Activated gamma-delta T cell (primary cell): Measurements from ENCODE around the gene C3orf62.

ENCODE experiments used
- DNase-seq: peaks from one replicate; lab custom pipeline; 2025; lab: John Stamatoyannopoulos, UW
- total RNA-seq, 2 donors: gene quantifications; one replicate each; lab custom pipeline; 2026; lab: John Stamatoyannopoulos, UW

The C3orf62 gene
- 10.3 to 13.5 reads per million in 2 donors for total RNA-seq

DNA sequence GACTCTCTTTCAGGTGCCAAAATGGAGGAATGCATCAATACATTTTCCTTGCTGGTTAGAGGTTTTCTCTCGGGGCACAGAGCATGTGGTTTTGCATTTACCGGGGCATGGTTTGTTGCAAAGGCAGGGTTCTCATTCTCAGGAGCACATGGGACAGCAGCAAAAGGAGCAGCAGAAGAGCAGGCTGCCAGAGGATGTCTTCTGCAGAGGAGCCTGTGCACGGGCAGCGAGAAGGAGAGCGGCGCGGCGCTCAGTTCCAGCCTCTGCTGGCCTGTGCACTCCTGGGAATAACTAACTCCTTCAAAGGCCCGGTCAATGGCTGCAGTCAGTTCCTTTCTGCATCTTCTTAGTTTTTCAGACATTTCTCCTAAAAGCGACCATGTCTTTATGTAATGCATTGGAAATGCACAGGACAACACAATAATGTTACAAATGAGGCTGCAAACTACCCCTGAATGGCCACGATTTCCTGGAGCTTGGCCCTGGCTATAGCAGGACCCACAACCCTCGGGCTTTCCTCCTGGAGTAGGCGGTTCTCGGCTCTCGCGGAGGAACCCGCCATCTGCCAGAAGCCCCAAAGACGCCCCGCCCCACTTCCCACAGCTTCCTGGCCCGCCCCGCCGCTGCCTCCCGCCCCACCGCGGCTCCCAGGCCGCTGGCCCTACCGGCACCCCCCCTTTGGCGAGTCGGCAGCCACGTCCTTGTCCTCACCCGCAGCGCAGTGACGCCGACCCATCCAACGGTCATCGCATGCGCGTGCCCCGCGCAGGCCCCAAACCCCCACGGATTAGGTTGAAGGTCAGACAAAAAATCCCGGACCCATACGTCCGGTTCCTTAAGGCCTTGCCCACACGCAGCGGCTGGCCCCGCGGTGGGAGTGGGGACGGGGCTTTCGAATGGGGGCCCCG is at the start of gene C3orf62:
TSS of gene C3orf62 (minus strand) at position 758 of the 908 bp plus-strand sequence. CDS start at position 398, 360 bp downstream.
- DNase-seq = peak; percentile 44

DNA sequence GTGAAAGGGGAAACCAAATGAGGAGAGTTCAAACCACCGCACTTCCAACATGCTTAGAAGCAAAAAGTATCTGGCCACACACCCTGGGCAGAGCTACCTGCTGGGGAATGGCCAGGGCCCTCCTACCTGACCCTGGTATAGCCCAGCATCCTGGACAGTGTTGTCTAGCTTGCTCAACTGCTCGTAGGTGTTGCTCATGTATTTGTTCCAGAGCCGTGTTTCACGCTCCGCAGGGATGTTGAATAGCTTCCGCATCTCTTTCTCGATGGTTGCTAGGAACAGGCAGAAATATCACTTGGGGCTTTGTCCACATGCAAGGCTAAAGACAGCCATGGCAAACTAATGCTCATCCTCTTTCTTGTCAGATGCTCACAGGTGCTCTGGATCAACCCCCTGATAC is 47.7 kb upstream of the C3orf62 start:
- no peak for DNase-seq

DNA sequence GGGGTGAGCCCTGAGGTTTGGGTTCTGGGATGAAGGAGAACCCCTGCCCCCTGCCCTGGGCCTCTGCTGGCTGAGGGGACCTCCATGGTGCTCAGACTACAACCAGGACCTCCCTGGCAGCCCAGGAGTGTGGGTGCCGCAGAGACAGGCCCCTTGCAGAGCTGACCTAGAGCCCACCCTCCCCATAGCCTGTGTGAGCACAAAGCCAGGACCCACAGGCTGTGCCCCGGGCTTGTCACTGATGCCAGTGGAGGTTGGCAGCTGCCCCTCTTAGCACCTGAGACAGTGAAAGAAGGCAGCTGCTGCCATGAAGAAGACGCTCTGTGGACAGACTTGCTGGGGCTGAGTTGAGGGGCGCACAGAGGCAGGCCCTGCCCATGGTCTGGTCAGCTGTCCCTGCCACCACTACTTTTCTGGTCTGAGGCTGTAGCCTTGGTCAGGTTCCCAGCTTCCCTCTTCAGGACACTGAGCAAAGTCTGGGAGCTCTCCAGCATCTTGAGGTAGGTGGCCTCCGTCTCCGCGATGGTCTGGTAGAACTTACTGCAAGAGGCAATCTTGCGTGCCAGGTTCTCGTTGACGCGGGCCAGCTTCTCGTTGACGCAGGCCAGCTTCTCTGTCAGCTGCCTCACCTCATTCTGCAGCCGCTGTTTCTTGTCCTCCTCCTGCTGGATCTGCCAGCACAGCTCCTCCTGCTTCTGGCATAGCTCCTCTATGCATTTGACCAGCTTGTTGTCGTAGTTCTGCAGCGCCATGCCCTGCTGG is 39.8 kb upstream of the C3orf62 start:
- DNase-seq = no peak

DNA sequence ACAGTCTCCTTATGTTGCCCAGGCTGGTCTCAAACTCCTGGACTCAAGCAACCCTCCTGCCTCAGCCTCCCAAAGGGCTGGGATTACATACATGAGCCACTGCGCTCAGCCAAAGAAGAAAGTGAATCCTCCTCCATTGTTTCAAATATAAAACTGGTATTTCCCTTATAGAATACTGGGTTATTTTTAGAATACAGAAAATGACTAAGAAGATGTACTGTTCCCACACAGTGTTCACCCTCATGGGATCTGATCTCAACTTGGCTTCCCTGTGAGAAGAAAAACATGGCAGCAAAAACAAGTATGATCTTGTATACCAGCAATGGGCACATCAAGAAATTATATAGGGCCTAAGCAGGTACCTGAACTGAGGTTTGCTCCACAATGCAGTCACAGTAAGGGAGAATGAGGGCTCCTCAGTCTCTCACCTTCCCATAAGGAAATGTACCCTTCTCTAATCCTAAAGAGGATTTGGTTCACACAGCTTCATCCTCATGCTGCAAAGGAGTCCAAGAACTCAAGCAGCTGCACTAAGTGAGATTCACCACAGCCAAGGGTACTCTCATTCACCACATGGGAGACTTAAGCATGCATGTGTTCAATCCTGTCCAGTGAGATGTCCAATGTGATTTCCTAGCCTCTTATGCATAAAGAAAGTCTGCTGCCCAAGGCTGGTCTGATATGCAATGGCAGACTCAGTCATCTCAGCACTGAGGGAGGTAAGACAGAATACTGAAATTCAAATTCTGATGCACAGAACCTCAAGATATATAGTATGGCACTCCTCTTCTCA is 37.1 kb upstream of the C3orf62 start:
- DNase-seq = no peak

DNA sequence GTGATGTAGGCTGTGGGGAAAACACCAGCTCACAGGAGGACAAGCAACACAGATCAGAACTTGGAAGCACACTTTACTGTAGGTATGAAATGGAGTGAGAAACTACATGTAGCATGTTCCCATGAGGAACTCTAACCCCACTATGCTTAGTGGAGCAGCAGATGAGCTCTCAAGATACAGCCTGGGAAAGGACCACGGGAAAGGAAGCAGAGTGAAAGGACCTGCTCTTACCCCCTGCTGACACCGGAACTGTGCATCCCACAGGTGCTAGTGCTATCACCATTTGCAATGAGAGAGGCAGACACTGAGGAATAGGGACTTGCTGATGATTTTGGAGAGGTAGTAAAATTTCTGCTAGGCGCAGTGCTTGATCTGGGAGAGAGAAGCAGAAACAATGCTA is 34.3 kb upstream of the C3orf62 start:
- no peak for DNase-seq

DNA sequence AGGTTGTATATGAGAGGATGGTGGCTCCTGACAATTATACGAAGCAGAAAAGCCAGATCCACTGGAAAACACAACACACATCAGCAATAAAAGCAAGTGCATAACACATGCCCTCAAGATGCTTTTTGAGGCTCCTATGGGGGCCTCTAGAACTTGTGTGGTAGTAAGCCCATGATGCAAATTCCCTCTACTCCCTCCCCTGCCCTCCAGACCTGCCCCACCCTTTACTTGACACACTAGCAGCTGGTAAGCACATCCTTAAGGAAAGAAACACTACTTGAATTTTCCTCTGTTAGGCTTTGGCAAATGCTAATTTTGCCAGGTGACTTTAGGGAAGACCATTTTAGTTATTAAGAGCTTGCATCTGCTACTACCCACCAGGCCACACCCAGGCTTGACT is 33.6 kb upstream of the C3orf62 start:
- DNase-seq = no peak

DNA sequence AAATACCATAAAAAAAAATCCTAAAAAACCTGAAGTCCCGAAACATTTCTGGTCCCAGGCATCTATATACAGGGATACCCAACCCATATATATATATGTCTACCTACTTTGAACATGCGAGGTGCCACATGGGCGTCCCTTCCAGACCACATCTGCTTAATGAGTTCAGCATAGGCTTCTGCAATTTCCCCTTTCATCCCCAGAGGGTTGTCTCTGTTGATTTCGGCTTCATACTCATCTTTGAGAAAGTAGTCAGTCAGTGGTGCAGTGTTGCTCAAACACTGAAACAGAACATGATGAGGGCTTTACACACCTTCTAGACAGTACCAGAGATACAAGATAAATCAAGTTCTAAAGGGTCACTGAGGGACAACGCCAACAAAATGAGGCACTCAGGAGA is 28.6 kb upstream of the C3orf62 start:
- no peak for DNase-seq

DNA sequence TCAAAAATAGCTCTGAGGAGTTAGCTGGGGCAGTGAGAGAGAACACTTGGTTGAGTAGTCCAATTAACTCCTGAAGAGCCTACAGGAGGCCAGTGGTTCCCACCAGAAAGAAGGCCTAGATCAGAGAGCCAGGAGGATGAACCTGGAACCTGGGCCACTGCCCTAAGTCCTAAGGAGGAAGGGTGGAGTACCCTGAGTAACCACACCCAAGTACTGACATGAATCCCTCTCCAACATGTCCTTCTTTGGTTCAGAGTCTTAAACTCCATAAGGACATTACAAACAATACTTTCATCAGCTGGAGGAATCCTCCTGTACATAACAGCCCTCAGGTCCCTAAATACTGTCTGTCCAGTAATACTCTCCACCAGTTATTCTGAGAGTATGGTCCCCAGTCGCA is 25.6 kb upstream of the C3orf62 start:
- DNase-seq = no peak

DNA sequence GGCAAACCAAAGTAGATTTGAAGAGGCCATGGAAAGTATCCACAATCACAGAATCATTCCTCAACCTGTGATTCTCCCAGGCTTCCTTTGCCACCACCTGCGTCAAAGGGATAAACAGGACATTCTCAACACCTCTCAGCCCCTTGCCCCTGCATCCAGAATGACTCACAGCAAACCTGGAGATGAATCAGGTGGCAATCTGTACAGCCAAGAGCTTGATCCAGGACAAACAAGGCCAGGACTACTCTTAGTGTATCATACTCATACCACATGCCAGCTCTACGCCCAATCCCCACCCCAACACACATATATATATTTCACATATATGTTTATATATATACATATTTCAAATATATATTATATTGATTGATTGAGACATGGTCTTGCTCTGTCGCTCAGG is 23.6 kb upstream of the C3orf62 start:
- no peak for DNase-seq

DNA sequence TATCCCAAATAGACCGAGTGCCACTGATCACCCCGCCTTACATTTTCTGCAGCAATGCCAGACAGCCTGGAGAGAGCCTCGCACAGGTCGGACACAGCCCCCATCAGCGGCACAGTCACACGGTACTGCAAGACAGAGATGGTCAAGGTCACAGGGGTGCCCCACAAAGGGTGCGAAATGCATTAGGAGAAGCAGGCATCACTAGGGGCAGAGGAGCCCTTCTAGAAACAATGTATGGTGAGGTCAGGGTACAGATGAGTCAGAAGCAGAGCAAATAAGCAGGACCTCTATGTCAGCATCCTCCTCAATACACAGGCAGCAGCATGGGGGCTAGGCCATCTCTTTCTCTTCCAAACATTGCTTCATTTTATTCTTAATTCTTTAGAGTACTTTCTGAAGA is 21.5 kb upstream of the C3orf62 start:
- no peak for DNase-seq

DNA sequence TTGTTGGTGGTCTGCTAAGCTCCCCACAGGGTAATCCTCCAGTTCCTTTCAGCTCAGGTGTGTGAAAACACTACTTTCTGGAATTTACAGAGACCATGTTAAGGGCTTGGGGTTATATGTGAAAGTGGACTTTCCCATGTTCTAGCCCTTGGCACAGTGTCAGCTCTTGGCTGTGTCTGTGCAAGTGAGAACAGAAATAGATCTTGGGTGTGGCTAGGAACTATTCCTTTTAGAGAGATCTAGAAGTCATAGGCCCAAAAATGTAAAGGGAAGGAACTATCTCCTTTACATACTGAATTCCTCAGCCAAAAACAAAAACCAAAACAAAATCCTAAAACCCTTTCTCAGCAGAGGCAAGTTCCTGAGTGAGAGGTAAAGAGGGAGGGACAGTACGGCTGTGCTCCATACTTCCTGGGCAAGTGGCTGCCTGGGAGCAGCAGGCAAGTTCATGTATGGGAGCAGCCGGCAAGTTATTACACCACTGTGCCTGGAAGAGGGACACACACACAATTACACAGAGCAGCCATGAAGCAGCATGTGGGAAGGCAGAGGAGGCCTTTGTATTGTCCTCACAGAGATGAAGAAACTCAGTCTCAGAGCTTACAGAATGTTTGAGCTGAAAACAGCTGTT is 19.9 kb upstream of the C3orf62 start:
- no peak for DNase-seq

DNA sequence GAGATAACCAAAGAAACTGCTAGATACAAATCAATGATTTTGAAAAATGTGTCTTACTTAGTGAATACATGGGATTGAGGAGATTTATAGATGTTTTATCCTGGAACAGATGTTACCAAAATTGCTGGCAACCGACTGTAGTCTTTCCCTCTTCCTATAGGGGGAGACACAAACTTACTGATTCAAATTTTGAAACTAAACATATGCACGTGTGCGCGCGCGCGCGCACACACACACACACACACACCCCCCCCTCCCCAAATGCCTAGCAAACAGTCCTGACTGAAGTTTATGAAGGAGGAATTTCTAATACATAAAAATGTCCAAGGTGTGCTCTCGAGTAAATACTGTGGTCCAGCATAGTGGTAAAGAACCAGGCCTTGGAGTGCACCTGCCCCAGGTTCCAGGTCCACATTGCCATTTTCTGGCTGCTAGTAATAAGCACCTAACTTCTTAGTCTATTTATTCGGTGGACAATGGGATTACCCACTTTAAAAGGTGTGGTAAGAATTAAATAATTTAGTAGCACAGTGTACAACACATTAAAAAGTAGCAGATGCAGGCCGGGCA is 18.5 kb upstream of the C3orf62 start:
- DNase-seq = no peak

DNA sequence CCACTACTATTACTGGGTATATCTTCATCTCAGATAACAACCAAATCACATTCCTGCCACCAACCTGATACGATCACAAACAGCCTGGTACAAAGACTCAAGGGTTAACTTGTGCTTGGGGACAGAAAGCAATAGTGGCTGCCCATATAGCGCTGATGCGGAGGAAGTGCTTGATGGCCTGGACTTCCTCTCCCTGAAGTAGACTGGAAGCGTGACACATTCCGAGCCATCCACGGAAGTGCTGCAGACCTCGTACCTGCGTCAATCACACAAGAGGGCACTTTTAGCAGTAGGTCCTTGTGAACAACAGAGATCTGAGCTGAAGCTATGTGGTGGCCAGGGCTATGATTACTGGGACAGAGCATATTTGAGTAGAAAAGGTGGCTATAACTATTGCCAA is 17.3 kb upstream of the C3orf62 start:
- no peak for DNase-seq

DNA sequence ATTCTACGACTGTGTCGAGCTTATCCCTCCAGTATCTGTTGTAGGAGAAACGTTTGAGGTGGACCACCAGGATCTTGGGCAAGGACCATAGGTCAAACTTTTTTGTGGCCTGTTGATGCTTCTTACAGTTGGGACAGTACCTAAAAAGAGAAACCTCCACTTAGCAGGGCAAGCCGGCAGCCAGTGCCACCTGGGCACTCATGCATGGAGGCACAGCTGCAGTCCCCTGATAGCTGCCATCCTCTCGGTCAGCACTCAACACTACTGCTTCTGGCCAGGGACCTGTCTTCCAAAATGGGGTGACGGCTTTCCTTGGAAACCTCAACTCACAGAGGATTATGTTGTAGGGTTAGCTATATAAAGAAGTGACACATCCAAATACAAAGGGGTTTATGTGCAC is 7.0 kb upstream of the C3orf62 start:
- DNase-seq = no peak

DNA sequence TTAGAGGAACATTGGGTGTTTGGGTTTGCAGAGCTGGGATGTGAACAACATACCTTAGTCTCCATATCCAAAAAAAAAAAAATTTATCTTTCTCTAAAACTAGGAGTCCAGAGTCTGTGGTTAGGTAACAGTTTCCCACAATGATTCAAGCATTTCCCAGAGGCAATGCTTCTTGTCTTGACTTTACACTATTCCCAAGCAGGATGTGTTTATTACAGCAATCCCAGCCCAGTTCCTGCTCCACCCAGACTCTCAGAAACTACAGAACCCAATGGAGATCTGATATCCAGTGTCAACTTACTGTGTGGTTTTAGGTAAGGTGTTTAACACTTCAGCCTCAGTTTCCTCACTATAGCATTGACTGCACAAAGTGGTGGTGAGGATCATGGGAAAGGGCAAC is 2.3 kb upstream of the C3orf62 start:
- DNase-seq = no peak

DNA sequence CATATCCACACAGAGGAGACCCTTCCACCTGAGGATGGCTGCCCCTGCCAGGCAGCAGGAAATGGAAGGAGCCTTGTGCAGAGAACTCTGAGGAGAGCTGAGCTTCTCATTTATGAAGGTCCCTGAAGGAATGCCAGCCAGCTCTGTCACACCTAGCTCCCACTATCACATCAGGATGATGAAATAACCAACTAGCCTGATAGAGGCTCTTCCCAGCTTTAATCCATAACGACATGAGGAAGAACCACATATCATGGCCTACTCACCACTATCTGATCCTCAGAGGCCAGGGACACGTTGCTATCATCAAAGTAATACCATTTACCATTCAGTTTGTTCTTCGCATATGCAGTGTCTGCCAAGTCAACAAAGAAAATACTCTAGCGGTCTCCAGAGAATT is 1.5 kb upstream of the C3orf62 start:
- DNase-seq = no peak

DNA sequence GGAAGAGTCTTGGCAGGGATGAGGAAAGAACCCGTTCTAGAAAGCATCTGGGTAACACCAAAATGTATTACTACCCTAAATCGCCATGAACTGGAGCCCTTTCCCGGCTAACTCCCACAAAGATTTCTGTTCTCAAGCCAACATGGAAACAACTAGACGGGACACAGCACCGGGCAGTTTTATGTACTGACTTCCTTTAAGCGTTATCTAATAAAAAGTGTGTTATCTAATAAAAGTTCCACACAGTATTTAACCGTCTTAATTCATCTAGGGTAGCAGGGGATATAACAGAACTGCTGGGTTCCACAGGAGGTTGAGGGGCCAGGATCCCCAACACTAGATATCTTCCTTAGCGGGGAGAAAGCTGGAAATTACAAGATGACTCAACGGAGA is 347 bp upstream of the C3orf62 start:
- no peak for DNase-seq

DNA sequence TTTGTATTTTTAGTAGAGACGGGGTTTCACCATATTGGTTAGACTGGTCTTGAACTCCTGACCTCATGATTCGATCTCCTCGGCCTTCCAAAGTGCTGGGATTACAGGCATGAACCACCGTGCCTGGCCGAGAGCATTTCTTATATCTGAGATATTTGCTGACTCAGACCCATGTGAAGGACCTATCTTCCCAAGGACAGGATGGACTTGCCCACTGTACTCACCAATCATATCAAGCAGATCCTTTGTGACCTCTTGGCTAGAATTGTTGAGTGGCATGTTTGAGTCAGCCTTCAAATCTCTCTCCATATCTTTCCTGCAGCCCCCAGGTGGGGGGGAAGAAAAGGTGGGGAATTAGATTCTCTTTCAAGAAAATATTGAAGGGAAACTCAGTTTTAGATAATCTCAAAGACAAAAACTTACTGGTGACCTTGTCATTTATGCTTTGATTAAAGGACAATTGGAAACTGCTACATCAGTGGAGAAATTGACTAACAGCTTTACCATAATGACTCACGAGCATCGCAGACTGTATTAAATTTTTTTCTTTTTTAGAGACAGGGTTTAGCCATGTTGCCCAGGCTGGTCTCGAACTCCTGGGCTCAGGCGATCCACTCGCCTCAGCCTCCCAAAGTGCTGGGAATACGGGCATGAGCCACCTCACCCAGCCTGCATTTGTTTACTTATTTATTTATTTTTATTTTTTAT is 3.1 kb downstream of the C3orf62 start:
- DNase-seq = no peak

DNA sequence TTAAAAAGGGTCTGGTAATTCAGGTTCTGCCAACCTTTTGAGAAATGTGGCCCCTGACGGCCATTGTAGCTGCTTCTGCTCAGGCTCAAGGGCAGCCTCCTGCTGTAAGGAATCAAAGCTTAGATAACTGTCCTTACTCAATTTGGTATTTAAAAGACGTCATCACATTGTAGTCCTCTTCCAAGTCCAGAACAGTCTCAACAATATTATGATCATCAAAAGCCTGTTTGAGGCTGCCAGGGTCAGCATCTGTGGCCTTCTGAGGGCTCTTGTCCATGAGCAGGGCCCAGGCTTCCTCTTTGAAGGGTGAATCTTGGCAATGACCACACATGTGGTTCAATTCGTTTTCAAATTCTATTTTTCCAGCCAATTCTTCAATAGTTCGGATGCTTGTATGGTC is 6.0 kb downstream of the C3orf62 start:
- no peak for DNase-seq

DNA sequence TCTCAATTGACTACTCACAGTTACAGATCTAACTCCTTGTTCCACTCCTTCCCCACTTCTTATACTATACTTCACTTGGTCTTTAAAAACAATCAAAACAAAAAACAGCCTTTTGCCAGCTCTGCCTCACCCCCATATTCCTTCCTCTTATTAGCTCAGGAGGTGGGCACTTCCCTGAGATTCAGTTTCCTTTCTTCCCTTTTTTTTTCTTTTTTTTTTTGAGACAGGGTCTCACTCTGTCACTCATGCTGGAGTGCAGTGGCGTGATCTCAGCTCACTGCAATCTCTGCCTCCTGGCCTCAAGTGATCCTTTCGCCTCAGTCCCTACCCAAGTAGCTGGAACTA is 6.9 kb downstream of the C3orf62 start:
- DNase-seq = no peak
